SU-DHL-6 (cell line): Measurements from ENCODE around the gene SULT1C3.

Experiments used
- H2AFZ ChIP-seq: fragments of 200-600 bp; sonication (generic); 2 replicates; pipeline ENCODE4 v1.6.1; 2014; ENCODE audit warnings: low read depth, mild to moderate bottlenecking, moderate library complexity, mixed read lengths, antibody characterized with exemption, low read length; ENCODE audit not compliant: severe bottlenecking
- H3F3A ChIP-seq: fragments of 200-600 bp; shearing (Covaris generic); 2 replicates; pipeline ENCODE4 v1.6.0; 2016; ENCODE audit warnings: antibody characterized with exemption, mild to moderate bottlenecking; ENCODE audit not compliant: insufficient read depth
- H3K27ac ChIP-seq: fragments of 200-600 bp; sonication (generic); 2 replicates; pipeline ENCODE4 v1.5.1; 2016; ENCODE audit warnings: low read depth, mild to moderate bottlenecking, low read length, moderate library complexity, mixed read lengths
- H3K27me3 ChIP-seq: fragments of 200-600 bp; sonication (generic), shearing (Covaris generic); 2 replicates; pipeline ENCODE4 v1.6.0; 2014; ENCODE audit warnings: mild to moderate bottlenecking, low read length
- H3K36me3 ChIP-seq: fragments of 200-600 bp; sonication (generic); 2 replicates; pipeline ENCODE4 v1.6.1; 2014; ENCODE audit warnings: mild to moderate bottlenecking, low read length, mixed read lengths
- H3K4me2 ChIP-seq: fragments of 300-600, 200-600 bp; shearing (Covaris generic), sonication (generic); 2 replicates; pipeline ENCODE4 v1.6.0; 2014; ENCODE audit warnings: low read length, low read depth, mild to moderate bottlenecking; ENCODE audit not compliant: poor library complexity, severe bottlenecking
- H3K4me3 ChIP-seq: fragments of 200-600 bp; sonication (generic); 2 replicates; pipeline ENCODE4 v1.5.1; 2014; ENCODE audit warnings: antibody characterized with exemption, low read length, mild to moderate bottlenecking, mixed read lengths; ENCODE audit not compliant: insufficient read depth, poor library complexity, severe bottlenecking
- H3K79me2 ChIP-seq: fragments of 200-600 bp; sonication (generic); 2 replicates; pipeline ENCODE4 v1.6.1; 2014; ENCODE audit warnings: mild to moderate bottlenecking, low read length, moderate library complexity; ENCODE audit not compliant: insufficient read depth
- H3K9ac ChIP-seq: fragments of 200-600 bp; sonication (generic); 2 replicates; pipeline ENCODE4 v1.7.0; 2014; ENCODE audit warnings: mild to moderate bottlenecking, low read length
- H3K9me2 ChIP-seq: fragments of 200-600 bp; sonication (generic); replicated peaks from 2 replicates; pipeline ENCODE4 v1.6.1; 2014; ENCODE audit warnings: low read length; ENCODE audit not compliant: insufficient read depth
- H3K9me3 ChIP-seq: fragments of 200-600 bp; sonication (generic); 2 replicates; pipeline ENCODE4 v1.6.1; 2014; ENCODE audit warnings: low read length, mixed read lengths; ENCODE audit not compliant: insufficient read depth
- H4K20me1 ChIP-seq: fragments of 200-600 bp; sonication (generic); 2 replicates; pipeline ENCODE4 v1.6.1; 2014; ENCODE audit warnings: low read depth, mild to moderate bottlenecking, antibody characterized with exemption, low read length, moderate library complexity, mixed read lengths
- EZH2phosphoT487 ChIP-seq: fragments of 200-600 bp; sonication (generic), shearing (Covaris generic); conservative IDR thresholded peaks from 2 replicates; pipeline ENCODE4 v1.6.1; 2018; ENCODE audit warnings: mild to moderate bottlenecking, antibody characterized with exemption, low read length, moderate library complexity, mixed read lengths
- TF ChIP-seq, protein P1 (sequence below): fragments of 200-600 bp; sonication (generic); IDR thresholded peaks from one replicate; pipeline ENCODE4 v1.5.1; 2017; ENCODE audit warnings: antibody characterized with exemption, mild to moderate bottlenecking, low read length, moderate library complexity; ENCODE audit not compliant: insufficient read depth, poor library complexity, severe bottlenecking

The SULT1C3 gene

DNA sequence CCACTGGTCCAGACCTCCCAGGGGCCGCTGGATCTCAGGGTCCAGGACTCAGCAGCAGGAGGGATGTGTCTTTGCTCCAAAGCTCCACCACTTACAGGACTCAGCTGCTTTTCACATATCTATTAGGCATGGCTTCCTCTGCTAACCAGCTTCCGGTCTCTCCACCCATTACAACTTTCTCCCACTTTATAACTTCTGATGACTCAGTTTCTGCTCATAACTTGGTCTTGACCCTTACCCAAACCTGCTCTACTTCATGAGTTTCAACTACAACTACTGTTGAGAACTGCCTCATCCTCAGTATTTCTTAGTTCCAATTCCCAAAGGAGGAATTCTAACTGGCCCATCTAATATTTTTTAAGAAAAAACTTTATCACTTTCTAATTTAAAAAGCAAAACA is 66.1 kb downstream of the SULT1C3 start:
- Histone ChIP-seq H3K9me3 (no peaks in the 10 kb centered on the region), H3F3A (no peaks in the 10 kb centered on the region), H3K27ac (no peak overlapping the region), H3K27me3 (no peaks in the 10 kb centered on the region), H4K20me1 (no peaks in the 10 kb centered on the region), H3K4me2 (no peak overlapping the region), H3K79me2 (no peaks in the 10 kb centered on the region), H3K36me3 (no peaks in the 10 kb centered on the region), H2AFZ (no peak overlapping the region), H3K9ac (no peak overlapping the region), H3K9me2 (no peaks in the 10 kb centered on the region), H3K4me3 (no peak overlapping the region)
- TF ChIP-seq, protein P1, sequence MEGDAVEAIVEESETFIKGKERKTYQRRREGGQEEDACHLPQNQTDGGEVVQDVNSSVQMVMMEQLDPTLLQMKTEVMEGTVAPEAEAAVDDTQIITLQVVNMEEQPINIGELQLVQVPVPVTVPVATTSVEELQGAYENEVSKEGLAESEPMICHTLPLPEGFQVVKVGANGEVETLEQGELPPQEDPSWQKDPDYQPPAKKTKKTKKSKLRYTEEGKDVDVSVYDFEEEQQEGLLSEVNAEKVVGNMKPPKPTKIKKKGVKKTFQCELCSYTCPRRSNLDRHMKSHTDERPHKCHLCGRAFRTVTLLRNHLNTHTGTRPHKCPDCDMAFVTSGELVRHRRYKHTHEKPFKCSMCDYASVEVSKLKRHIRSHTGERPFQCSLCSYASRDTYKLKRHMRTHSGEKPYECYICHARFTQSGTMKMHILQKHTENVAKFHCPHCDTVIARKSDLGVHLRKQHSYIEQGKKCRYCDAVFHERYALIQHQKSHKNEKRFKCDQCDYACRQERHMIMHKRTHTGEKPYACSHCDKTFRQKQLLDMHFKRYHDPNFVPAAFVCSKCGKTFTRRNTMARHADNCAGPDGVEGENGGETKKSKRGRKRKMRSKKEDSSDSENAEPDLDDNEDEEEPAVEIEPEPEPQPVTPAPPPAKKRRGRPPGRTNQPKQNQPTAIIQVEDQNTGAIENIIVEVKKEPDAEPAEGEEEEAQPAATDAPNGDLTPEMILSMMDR = no peak
- no peak for TF ChIP-seq EZH2phosphoT487

DNA sequence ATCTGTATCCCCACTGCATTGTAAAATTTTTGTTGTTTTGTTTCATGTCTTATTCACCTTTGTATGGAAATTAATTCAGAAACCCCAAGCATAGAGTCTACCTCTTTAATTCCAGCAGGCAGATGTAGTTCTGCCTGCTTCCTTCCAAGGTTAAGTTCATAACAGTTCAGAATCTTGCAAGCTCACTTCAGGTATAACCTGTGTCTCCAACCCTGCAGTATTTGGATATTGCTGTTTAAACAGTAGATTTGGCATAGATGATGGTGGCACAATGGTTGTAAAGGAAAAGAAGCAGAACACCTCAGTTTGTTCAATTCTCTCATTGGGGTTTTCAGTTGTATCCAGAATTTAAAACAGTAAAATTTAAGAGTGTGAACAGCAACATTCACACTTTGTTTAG is 70.1 kb downstream of the SULT1C3 start:
- Histone ChIP-seq H3F3A (no peaks in the 10 kb centered on the region), H2AFZ (no peak overlapping the region), H3K9me3 (no peaks in the 10 kb centered on the region), H3K9me2 (no peaks in the 10 kb centered on the region), H3K4me3 (no peak overlapping the region), H4K20me1 (no peaks in the 10 kb centered on the region), H3K4me2 (no peak overlapping the region), H3K27ac (no peak overlapping the region), H3K36me3 (no peaks in the 10 kb centered on the region), H3K27me3 (no peaks in the 10 kb centered on the region), H3K79me2 (no peaks in the 10 kb centered on the region), H3K9ac (no peak overlapping the region)
- no peak for TF ChIP-seq EZH2phosphoT487
- TF ChIP-seq, protein P1 = no peak
